ENCODE results near the gene TRAK2. TPM values are rescaled to one million over a fixed set of nuclear protein-coding genes. Genes with fewer than 3 reads are reported as not detected.
"Not testable (repeated sequence)": the region's sequence is repeated elsewhere in the genome, so short reads cannot be mapped to it uniquely, and the experiment has no call there.

Gene TRAK2, protein sequence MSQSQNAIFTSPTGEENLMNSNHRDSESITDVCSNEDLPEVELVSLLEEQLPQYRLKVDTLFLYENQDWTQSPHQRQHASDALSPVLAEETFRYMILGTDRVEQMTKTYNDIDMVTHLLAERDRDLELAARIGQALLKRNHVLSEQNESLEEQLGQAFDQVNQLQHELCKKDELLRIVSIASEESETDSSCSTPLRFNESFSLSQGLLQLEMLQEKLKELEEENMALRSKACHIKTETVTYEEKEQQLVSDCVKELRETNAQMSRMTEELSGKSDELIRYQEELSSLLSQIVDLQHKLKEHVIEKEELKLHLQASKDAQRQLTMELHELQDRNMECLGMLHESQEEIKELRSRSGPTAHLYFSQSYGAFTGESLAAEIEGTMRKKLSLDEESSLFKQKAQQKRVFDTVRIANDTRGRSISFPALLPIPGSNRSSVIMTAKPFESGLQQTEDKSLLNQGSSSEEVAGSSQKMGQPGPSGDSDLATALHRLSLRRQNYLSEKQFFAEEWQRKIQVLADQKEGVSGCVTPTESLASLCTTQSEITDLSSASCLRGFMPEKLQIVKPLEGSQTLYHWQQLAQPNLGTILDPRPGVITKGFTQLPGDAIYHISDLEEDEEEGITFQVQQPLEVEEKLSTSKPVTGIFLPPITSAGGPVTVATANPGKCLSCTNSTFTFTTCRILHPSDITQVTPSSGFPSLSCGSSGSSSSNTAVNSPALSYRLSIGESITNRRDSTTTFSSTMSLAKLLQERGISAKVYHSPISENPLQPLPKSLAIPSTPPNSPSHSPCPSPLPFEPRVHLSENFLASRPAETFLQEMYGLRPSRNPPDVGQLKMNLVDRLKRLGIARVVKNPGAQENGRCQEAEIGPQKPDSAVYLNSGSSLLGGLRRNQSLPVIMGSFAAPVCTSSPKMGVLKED
- polyA plus RNA-seq (ENCODE audit: insufficient read length in 10 of 10) = 10 to 100 TPM; 26.0 to 37.4 (median 32.3) TPM
- long read RNA-seq, donor 1, full-length matches to known transcripts = 1 of 1 reads
- long read RNA-seq, donor 1, partial matches to known transcripts = 0 of 1 reads
- long read RNA-seq, donor 1, other reads (novel, unspliced or antisense) = 0 of 1 reads
- long read RNA-seq, donor 2, partial matches to known transcripts = 12 of 12 reads
- long read RNA-seq, donor 2, other reads (novel, unspliced or antisense) = 0 of 12 reads
- long read RNA-seq, donor 3 = 0 reads
- long read RNA-seq, donor 4, full-length matches to known transcripts = 1 of 1 reads
- long read RNA-seq, donor 4, partial matches to known transcripts = 0 of 1 reads
- long read RNA-seq, donor 4, other reads (novel, unspliced or antisense) = 0 of 1 reads
- long read RNA-seq, donor 5, full-length matches to known transcripts = 5 of 16 reads
- long read RNA-seq, donor 5, partial matches to known transcripts = 11 of 16 reads
- long read RNA-seq, donor 5, other reads (novel, unspliced or antisense) = 0 of 16 reads
- long read RNA-seq, donor 6, full-length matches to known transcripts = 1 of 1 reads
- long read RNA-seq, donor 6, partial matches to known transcripts = 0 of 1 reads
- long read RNA-seq, donor 6, other reads (novel, unspliced or antisense) = 0 of 1 reads
- long read RNA-seq, donor 7, partial matches to known transcripts = 0 of 14 reads
- long read RNA-seq, donor 7, other reads (novel, unspliced or antisense) = 14 of 14 reads
- long read RNA-seq, donor 8, full-length matches to known transcripts = 3 of 3 reads
- long read RNA-seq, donor 8, partial matches to known transcripts = 0 of 3 reads
- long read RNA-seq, donor 8, other reads (novel, unspliced or antisense) = 0 of 3 reads
- long read RNA-seq, donor 9 = 0 reads

DNA sequence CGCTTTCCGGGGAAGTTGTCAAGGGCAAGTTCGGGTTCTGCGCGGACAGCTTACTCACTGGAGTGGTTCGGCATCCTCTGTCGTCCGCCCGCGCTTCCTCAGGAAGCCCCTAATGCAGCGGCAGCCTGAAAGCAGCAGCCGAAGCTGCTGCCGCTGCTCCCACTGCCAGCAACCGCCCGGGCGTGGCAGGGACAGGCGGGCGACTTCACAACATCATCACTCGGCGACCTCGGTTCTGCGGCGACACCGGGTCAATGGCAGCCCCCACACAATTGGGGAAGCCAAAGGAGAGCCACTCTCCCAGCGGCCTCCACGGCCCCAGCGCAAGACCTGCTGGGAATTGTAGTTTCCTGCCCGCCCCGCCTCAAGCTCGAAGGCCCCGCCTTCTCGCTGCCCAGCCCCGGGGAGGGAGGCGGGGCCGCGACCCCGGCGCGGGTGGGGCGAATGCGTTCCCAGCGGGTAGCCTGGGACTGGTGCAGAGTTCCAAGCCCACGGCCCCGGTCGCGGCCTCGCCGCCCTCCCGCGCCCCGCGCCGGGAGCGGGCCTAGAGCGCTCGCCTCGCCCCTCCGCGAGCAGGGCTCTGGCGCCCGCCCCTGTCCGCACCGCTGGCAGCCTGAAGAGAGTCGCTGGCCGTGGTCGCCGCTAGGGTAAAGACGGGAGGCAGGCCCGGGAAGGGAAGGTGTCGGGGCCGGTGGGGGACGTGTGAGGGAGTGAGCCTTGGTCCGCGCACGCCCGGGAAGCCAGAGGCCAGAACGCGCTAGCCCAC, at the start of gene TRAK2, which contains the start of gene STRADB:
Gene TRAK2 (minus strand): TSS at position 167 of the 766 bp plus-strand sequence. CDS start 30,951 bp downstream, outside the sequence.
Gene STRADB (plus strand): TSS at position 449 of the 766 bp plus-strand sequence. CDS start 3,101 bp downstream, outside the sequence.
- peak; percentile 96 to 99 (median 96) for DNase-seq

DNA sequence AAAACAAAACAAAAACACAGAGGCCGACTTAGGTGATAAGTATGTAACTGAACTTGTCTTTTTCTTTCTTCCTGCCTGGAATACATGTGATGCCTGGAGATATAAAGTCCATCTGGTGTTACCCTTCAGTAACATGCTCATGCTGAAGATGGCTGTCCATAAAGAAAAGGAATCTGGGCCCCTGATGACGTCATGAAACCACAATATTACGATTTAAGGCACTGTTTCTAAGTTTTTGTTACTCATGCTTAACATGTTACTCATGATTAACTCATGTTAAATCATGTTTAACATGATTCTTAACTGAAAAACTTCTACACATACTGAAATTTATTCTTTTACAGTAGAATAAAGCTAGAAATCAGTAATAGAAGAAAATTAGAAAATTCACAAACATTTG, 49.3 kb upstream of the TRAK2 start:
- DNase-seq = peak in 1 of 3 donors; percentile 24

DNA sequence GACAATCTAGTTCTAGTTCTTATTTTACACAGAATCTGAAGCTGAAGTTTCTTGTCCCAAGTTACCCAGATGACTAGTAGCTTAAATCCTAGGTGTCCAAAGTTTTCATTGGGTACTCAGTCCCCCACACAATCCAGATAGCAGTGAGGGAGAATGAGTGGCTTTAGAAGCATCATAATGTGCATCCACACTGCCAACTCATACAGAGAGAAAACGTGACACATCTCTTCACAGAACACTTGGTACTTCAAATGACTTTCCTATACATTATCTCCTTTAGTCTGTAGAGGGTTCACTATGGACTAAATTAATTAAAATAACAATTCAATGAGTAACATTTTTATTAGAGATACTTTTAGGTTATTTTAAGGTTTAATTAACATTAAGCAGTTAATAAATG, 45.5 kb upstream of the TRAK2 start:
- no peak for DNase-seq

DNA sequence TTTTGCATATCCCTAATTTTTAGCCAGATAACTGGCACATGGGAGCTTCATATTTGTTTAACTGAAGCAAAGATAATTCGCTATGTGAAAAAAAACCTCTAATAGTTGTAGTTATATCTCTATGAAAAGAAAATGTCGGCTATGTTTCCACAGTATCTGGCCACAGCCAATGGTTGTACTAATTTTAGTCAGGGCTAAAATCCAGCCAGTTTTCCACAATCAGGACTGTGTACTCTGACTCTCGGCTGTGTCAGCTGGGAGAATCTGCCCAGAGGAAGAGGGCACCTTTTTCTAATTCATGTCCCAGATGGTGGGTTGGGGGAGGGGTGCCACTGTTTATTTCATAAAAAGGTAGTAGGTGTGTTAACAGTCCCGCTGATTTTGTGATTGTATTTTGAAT, 39.0 kb upstream of the TRAK2 start:
- DNase-seq = no peak

DNA sequence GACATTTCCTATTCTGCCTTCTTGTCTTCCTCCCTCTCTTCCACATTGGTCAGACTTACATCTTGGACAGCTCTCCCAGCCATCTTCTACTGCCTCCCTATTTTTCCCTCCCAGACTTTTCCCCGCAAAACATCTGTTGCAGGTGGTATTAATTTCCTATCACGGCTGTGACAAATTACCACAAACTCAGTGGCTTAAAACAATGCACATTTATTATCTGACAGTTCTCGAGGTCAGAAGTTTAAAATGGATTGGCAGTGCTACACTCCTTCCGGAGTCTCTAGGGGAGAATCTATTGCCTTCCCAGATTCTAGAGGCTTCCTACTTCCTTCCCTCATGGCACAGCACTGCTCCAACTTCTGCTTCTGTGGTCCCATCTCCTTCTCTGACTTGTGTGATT, 33.5 kb upstream of the TRAK2 start:
- DNase-seq = peak in 2 of 3 donors; percentile 20 to 65

DNA sequence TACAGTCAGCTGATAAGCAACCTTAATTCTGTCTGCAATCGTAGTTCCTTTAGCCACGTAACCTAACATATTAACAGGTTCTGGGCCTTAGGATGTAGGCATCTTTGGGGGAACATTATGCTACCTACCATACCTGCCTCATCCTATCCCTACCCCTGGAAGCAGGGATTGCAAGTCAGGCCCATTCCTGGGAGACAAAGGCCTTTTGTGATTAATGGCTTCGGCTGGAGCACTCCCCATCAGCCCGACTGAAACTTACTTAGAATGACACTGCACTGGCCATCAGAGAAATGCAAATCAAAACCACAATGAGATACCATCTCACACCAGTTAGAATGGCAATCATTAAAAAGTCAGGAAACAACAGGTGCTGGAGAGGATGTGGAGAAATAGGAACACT, 32.5 kb upstream of the TRAK2 start:
- not testable (repeated sequence) for DNase-seq

DNA sequence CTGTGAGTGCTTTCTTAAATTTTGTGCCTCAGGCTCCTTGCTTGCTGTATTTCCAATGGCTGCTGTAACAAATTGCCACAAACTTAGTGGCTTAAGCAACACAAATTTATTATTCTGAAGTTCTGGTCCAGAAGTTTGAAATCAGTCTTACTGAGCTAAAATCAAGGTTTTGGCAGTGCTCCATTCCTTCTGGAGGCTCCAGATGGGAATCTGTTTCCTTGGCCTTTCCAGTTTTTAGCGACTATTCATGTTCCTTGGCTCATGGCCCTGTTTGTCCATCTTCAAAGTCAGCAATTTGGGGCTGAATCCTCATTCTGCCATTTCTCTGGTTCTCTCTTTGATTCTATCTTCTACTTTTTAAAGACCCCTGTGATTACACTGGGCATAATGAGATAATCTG, 32.1 kb upstream of the TRAK2 start:
- DNase-seq = peak in 2 of 3 donors; percentile 27 to 66

DNA sequence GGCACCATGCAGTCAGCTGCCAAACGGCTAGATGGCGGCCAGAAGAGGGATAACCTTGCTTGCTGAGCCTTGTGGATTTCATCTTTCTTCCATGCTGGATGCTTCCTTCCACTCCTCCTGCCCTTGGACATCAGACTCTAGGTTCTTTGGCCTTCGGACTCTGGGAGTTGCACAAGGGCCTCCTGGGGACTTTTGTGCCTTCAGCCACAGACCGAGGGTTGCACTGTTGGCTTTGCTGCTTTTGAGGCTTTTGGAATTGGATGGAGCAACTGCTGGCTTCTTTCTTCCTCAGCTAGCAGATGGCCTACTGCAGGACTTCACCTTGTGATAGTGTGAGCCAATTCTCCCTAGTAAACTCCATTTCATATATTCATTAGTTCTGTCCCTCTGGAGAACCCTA, 31.3 kb upstream of the TRAK2 start:
- peak in 1 of 3 donors; percentile 9 for DNase-seq

DNA sequence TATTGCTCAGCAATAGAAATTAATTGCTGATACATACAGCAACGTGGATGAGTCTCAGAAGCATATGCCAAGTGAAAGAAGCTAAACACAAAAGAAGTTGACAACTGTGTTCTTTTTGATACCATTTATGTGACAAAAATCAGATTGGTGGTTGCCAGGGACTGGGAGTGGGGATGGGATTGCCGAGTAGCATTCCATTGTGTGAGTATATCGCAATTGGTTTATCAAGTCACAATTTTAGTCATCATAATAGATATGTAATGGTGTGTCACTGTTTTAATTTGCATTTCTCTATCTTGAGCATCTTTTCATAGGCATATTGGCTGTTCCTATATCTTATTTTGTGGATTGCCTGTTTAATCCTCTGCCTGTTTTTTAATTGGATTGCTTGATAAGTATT, 21.2 kb upstream of the TRAK2 start:
- DNase-seq = no peak

DNA sequence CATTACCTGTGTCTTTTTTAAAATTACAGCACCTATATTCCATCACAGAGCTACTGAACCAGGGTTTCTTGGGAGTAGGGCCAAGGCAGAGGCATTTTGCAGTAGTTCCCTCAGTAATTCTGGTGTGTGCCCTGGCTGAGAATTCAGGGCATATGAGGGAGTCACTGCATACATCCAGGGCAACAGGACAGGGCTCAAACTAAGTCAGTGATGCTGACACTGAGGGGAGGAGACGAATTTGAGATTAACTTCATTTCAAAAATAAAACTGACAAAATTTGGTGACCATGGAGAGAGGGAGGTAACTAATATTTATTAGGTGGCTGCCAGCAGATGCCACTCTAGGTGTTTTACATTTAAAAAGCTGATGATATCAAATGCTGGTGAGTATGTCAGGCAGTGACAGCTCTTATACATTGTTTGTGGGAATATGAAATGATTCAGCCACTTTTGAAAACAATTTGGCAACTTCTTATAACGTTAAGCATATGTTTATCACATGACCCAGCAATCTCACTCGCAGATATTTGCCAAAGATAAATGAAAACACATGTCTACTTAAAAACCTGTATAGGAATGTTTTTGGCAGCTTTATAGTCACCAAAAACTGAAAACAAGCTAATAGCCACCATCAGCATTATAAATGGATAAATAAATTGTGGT, 20.6 kb upstream of the TRAK2 start:
- DNase-seq = peak in 2 of 3 donors; percentile 36 to 58

DNA sequence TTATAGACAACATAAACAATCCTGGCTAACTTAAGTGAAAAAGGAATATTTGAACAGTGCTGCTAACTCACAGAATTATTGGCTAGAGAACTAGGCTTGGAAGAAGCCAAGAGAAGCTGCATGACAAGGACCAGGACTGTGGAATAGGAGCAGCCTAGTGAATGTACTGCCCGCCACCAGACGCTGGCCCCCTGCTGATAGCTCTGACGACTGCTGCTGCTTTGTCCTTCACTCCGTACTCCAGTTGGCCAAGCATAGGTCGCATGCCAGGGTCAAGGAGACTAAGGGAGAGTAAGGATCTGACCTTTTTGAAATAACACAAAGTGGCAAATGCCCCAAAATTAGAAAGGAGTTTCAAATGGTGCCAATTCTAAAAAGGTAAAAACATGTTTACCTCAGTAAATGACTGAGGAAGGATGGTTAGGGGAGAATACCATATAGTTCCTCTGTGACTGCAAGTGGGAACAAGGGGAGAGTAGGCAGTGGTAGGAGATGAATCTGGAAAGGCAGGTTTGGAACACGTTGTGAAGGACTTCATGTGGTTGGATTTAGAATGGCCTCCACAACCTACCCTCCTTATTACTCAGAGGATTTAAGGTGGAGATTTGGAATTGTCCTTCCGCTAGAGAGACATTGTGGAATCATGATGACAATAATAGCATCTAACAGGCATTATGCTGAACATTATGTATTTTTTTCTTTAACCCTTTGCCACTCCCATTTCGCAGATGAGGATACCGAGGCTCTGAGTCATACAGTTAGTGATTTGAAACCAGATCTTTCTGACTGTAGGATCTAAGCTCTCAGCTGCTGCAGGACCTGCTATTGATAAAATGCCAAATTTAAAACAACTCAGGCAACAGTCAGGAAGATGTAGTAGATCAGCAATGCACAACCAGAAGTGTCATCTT, 19.8 kb upstream of the TRAK2 start:
- peak in 1 of 3 donors; percentile 35 for DNase-seq

DNA sequence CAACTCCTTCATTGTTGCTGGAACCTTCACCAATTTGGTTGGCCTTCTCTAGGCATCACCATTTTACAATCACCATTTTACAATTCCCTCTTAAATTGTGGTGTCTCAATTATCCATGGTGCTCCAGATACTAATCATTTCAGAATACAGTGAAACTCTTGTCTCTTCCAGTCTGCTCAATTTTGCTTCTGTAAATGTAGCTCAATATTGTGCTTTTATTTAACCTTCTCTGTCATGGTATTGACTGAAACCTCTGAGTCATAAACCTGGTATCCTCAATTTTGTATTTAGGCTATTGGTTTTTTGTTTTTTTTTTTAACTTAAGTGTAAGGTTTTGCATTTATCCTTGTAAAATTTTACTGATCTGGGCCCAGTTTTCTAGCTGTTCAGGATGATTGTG, 16.4 kb upstream of the TRAK2 start:
- no peak for DNase-seq

DNA sequence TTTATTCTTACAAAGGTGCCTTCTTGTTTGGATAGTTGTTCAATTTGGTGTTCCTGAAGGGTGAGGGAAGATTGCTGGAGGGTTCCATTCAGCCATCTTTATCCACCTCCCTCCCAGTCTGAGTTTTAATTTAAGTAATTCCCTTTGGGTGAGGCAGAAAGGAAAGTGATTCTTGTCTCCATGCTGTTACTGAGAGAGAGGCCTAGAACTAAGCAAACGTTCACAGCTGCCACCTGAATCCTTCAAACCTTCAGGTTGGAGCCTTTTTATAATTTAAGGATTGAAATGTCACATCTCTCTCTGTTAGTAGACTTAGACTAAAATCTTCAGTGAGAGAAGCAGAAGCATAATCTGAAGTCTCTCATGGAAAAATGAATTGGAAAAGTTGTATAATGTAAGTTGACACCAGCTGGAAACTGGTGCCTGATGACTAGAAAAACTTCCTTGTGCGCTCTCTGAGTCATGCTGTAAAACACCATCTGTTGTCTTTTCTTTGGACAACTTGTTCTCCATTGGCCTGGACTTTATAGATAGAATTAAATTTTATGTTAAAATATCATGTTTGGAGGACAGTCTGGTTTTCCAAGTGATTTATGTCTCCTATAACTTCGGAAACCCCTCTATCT, 14.9 kb upstream of the TRAK2 start:
- DNase-seq = peak; percentile 74 to 90 (median 80)

DNA sequence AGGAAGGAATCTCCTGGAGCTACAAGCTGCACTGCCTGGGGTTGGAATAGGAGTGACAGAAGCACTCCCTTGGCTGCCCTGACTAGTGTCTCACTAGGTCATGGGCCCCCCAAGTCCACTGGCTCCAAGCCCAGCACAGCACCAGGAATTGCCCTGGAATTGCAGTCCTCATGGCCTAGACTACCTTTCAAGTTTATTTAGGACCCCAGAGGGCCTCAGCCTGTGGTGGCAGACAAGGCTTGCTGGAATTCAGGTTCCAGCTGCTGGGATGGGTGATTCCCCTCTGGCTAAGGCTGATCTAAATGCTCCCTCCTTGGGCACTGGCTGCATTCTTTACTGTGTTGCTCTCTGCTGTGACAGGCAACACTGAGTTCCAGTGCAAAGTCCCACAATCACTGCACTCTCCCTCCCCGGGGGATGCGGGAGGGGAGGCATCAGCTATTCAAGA, 14.3 kb upstream of the TRAK2 start:
- peak in 1 of 3 donors; percentile 38 for DNase-seq

DNA sequence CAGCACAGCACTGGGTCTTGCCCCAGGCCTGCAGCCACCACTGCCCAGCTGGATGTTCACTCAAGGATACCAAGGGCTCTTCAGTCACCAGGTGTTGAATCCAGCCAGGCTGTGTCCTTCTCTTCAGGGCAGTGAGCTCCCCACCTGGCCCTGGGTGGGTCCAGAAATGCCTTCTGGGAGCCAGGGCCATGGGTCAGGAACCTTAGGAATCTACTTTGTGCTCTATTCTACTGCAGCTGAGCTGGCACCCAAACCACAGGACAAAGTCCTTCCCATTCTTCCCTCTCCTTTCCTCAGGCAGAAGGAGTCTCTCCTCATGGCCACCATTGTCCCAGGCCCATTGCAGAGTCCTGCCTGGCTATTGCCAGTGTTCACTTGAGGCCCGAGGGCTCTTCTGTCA, 13.3 kb upstream of the TRAK2 start:
- DNase-seq = no peak

DNA sequence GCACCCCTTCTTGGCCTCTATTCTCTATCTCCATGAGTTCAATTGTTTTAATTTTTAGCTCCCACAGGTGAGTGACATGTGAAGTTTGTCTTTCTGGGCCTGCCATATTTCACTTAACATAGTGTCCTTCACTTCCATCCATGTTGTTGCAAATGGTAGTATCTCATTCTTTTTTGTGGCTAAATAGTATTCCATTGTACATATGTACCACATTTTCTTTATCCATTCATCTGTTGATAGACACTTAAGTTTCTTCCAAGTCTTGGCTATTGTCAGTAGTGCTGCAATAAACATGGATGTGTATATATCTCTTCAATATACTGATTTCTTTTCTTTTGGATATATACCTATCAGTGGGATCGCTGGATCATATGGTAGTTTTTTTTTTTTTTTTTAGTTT, 9.3 kb upstream of the TRAK2 start:
- DNase-seq = no peak

DNA sequence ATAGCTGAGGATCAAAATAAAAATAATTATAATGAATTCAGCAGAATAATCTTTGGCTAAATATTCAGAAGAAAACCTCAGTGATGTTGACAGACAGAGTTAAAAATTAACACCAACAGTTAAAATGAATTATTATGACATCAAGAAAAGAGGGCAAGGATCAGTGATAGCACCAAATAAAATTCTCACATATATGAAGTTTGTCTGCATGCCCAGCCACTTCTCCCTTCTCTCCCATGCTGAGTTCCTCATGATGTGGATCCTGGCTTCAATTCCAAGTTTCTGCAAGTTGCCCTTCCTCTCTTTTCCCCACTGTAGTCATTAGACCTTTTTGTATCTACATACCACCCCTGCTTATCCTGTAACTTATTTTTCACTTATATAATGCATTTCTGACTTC, 7.1 kb upstream of the TRAK2 start:
- DNase-seq = no peak
